Progenitor cell of endocrine pancreas (in vitro differentiated cells): ENCODE measurements around the gene CCRL2. TPM values are rescaled to one million over a fixed set of nuclear protein-coding genes. Genes with fewer than 3 reads are reported as not detected.
A peak's percentile ranks its signal among the peaks of the same experiment; 100 is the strongest.

ENCODE experiments used
- DNase-seq: peaks from one replicate; pipeline ENCODE4 v3.0.0; 2021; ENCODE audit warnings: low spot score; ENCODE audit not compliant: unreplicated experiment
- H3K27ac Mint-ChIP-seq: 2 replicates; pipeline ENCODE4 v1.8.0; 2021; ENCODE audit warnings: mild to moderate bottlenecking, moderate library complexity, mixed read lengths
- H3K27me3 Mint-ChIP-seq: 2 replicates; pipeline ENCODE4 v1.8.0; 2021; ENCODE audit warnings: mixed read lengths
- H3K36me3 Mint-ChIP-seq: 2 replicates; pipeline ENCODE4 v1.8.0; 2022; ENCODE audit warnings: mixed read lengths; ENCODE audit not compliant: insufficient read depth
- H3K4me1 Mint-ChIP-seq: 2 replicates; pipeline ENCODE4 v1.8.0; 2021; ENCODE audit warnings: low read depth, mixed read lengths
- H3K4me3 Mint-ChIP-seq: 2 replicates; pipeline ENCODE4 v1.8.0; 2021; ENCODE audit warnings: low read depth, mild to moderate bottlenecking, moderate library complexity, mixed read lengths
- H3K9me3 Mint-ChIP-seq: 2 replicates; pipeline ENCODE4 v1.8.0; 2021; ENCODE audit warnings: low read depth, mixed read lengths
- total RNA-seq: library from RNA; stranded (reverse); gene quantifications from 2 replicates; pipeline ENCODE4 v1.2.1, GENCODE V29; 2021
- TF ChIP-seq, protein P1 (sequence below): fragments of 200-600 bp; sonication (generic); IDR thresholded peaks from one replicate; pipeline ENCODE4 v1.5.0; 2021; ENCODE audit warnings: antibody characterized with exemption, mild to moderate bottlenecking; ENCODE audit not compliant: unreplicated experiment

Gene CCRL2
- total RNA-seq, 1 donor from 2014 or later, result not detected

DNA sequence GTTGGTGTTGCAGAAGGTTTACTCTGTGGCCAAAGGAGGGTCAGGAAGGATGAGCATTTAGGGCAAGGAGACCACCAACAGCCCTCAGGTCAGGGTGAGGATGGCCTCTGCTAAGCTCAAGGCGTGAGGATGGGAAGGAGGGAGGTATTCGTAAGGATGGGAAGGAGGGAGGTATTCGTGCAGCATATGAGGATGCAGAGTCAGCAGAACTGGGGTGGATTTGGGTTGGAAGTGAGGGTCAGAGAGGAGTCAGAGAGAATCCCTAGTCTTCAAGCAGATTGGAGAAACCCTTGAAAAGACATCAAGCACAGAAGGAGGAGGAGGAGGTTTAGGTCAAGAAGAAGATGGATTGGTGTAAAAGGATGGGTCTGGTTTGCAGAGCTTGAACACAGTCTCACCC lies 32.3 kb upstream of the CCRL2 start:
- H3K27ac Mint-ChIP-seq, result no peak overlapping the region
- DNase-seq, result no peak
- peaks cover 38% of the 10 kb centered on the region for H3K27me3 Mint-ChIP-seq
- TF ChIP-seq, protein P1, sequence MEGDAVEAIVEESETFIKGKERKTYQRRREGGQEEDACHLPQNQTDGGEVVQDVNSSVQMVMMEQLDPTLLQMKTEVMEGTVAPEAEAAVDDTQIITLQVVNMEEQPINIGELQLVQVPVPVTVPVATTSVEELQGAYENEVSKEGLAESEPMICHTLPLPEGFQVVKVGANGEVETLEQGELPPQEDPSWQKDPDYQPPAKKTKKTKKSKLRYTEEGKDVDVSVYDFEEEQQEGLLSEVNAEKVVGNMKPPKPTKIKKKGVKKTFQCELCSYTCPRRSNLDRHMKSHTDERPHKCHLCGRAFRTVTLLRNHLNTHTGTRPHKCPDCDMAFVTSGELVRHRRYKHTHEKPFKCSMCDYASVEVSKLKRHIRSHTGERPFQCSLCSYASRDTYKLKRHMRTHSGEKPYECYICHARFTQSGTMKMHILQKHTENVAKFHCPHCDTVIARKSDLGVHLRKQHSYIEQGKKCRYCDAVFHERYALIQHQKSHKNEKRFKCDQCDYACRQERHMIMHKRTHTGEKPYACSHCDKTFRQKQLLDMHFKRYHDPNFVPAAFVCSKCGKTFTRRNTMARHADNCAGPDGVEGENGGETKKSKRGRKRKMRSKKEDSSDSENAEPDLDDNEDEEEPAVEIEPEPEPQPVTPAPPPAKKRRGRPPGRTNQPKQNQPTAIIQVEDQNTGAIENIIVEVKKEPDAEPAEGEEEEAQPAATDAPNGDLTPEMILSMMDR, result no peak
- no peak overlapping the region for H3K4me3 Mint-ChIP-seq
- H3K9me3 Mint-ChIP-seq, result no peaks in the 10 kb centered on the region
- H3K36me3 Mint-ChIP-seq, result no peaks in the 10 kb centered on the region
- H3K4me1 Mint-ChIP-seq, result no peaks in the 10 kb centered on the region

DNA sequence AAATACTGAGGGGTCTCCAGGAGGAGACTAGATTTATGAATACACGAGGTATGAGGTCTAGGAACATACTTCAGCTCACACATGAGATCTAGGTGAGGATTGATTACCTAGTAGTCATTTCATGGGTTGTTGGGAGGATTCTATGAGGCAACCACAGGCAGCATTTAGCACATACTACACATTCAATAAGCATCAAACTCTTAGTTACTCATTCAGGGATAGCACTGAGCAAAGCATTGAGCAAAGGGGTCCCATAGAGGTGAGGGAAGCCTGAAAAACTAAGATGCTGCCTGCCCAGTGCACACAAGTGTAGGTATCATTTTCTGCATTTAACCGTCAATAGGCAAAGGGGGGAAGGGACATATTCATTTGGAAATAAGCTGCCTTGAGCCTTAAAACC lies 31.8 kb upstream of the CCRL2 start:
- peaks cover 35% of the 10 kb centered on the region for H3K27me3 Mint-ChIP-seq
- TF ChIP-seq, protein P1, result no peak
- H3K36me3 Mint-ChIP-seq, result no peaks in the 10 kb centered on the region
- no peak for DNase-seq
- H3K4me1 Mint-ChIP-seq, result no peaks in the 10 kb centered on the region
- no peak overlapping the region for H3K27ac Mint-ChIP-seq
- no peak overlapping the region for H3K4me3 Mint-ChIP-seq
- no peaks in the 10 kb centered on the region for H3K9me3 Mint-ChIP-seq

DNA sequence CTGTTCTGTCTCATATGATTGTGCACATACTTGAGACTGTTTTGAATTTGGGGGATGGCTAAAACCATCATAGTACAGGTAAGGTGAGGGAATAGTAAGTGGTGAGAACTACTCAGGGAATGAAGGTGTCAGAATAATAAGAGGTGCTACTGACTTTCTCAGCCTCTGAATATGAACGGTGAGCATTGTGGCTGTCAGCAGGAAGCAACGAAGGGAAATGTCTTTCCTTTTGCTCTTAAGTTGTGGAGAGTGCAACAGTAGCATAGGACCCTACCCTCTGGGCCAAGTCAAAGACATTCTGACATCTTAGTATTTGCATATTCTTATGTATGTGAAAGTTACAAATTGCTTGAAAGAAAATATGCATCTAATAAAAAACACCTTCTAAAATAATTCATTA lies 31.2 kb upstream of the CCRL2 start:
- no peaks in the 10 kb centered on the region for H3K9me3 Mint-ChIP-seq
- H3K36me3 Mint-ChIP-seq, result no peaks in the 10 kb centered on the region
- no peak overlapping the region for H3K4me3 Mint-ChIP-seq
- H3K27me3 Mint-ChIP-seq, result peaks cover 32% of the 10 kb centered on the region
- H3K27ac Mint-ChIP-seq, result no peak overlapping the region
- H3K4me1 Mint-ChIP-seq, result no peaks in the 10 kb centered on the region
- TF ChIP-seq, protein P1, result no peak
- no peak for DNase-seq

DNA sequence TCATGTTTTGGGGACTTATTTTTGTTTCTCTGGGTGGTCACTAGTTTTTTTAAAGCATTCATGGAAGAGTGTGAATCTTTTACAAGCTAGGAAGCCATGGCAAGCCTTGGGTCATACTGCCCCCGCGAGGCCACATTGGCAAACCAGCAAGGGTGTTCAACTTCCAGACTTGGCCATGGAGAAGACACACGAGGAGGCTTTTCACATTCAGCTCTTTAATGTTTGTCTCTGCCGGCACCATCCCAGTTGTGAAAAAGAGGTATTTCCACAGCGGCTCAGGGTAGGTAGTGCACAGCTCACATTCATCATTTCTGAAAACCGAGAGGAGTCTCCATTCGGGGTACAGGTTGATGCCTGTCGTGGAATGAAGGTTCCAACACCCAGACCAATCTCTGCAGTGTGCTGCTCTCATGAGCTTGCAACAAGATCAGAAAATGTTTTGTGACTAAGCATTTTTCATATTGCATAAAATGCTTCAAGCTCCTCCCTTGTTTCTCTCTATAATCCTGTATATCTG lies 28.6 kb upstream of the CCRL2 start:
- H3K4me1 Mint-ChIP-seq, result no peaks in the 10 kb centered on the region
- no peak overlapping the region for H3K4me3 Mint-ChIP-seq
- DNase-seq, result peak; percentile 58
- no peak overlapping the region for H3K27ac Mint-ChIP-seq
- TF ChIP-seq, protein P1, result peak; percentile 81
- no peaks in the 10 kb centered on the region for H3K36me3 Mint-ChIP-seq
- H3K27me3 Mint-ChIP-seq, result peaks cover 27% of the 10 kb centered on the region
- no peaks in the 10 kb centered on the region for H3K9me3 Mint-ChIP-seq

DNA sequence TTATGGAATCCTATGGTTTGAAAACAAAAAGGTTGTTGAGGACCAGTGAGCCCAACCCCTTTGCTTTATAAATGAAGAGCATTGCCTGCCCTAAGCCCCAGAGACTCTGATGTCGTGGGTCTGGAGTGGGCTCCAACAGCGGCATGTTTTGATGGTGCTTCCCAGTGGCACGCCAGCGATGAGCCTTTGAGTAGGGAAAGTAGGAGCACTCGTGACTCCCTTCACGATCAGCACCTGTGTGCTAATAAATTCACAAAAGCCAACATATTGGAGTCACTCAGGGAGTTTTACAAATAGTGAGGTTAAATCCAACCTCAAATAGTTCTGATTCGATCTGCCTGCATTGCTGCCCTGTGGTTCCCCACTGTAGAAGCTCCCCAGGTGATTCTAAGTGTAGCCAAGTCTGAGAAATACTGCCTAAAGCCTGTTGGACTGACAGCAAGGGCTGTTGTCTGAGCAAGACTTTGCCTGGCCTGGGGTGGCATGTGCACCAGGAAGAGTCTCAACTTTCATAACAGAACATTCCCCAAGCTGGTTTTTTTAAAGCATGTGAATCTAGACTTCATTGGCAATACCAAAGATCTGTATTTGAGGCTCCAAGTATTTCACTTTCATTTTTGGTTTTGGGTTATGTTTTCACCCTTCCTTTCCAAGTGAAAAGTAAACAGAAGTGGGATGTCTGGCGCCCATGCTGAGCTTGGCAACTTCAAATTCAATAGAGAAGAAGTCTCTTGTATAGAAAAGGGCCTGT lies 26.4 kb upstream of the CCRL2 start:
- H3K36me3 Mint-ChIP-seq, result no peaks in the 10 kb centered on the region
- peaks cover 15% of the 10 kb centered on the region for H3K27me3 Mint-ChIP-seq
- H3K4me1 Mint-ChIP-seq, result peaks cover 5% of the 10 kb centered on the region
- TF ChIP-seq, protein P1, result no peak
- no peak for DNase-seq
- no peak overlapping the region for H3K4me3 Mint-ChIP-seq
- no peaks in the 10 kb centered on the region for H3K9me3 Mint-ChIP-seq
- H3K27ac Mint-ChIP-seq, result no peak overlapping the region
